ENCODE results near the gene IGF2BP1. TPM values are rescaled to one million over a fixed set of nuclear protein-coding genes. Genes with fewer than 3 reads are reported as not detected.

Gene IGF2BP1
- total RNA-seq, 1 experiment from 2014 or later, result 434 TPM

- H2BK120ac ChIP-seq (ENCODE audit: low read depth, low read length, poor library complexity, severe bottlenecking), result no peak overlapping the region
- no CpG with 5 or more reads among the region's 5 CpGs for WGBS (ENCODE audit: extremely low coverage, insufficient read length, low lambda C conversion rate)
- no peak overlapping the region for H4K8ac ChIP-seq (replicated peaks; ENCODE audit: insufficient read length, low read depth, low read length)
- no peak for DNase-seq
- no peak overlapping the region for H3K18ac ChIP-seq (ENCODE audit: insufficient read length, low read depth, low read length)
- H3K23me2 ChIP-seq (ENCODE audit: insufficient read length, low read depth, low read length, poor library complexity, severe bottlenecking), result no peaks in the 10 kb centered on the region
- no peak overlapping the region for H2BK5ac ChIP-seq (ENCODE audit: insufficient read length, low read length)
- Mint-ChIP-seq H3K27me3 (ENCODE audit: low read depth) (no peaks in the 10 kb centered on the region; the same call in 1 of the 2 replicates), H3K27ac (no peak overlapping the region), H3K9me3 (no peaks in the 10 kb centered on the region), H3K4me1 (peaks cover 11% of the 10 kb centered on the region in 2 experiments), H3K4me3 (no peak overlapping the region), H3K36me3 (ENCODE audit: insufficient read depth in 1 of 3, low read depth in 3 of 3) (no peaks in the 10 kb centered on the region)
- no peak overlapping the region for H3K23ac ChIP-seq (ENCODE audit: insufficient read length, low read depth, low read length)
- H3K79me1 ChIP-seq (ENCODE audit: insufficient read depth, low read depth, low read length, poor library complexity, severe bottlenecking), result no peaks in the 10 kb centered on the region
- H2BK20ac ChIP-seq (ENCODE audit: low read depth, low read length, poor library complexity, severe bottlenecking), result no peak overlapping the region
- no peak overlapping the region for H2BK12ac ChIP-seq (ENCODE audit: insufficient read length, low read depth, low read length)
- H3K4me1 ChIP-seq (ENCODE audit: insufficient read depth, low read length), result peaks cover 3% of the 10 kb centered on the region; the same call in 1 of the 2 replicates
- no peak overlapping the region for H3K56ac ChIP-seq (ENCODE audit: insufficient read length, low read depth, low read length)
- no peak overlapping the region for H4K91ac ChIP-seq (ENCODE audit: insufficient read length, low read depth, low read length)
- H3K79me2 ChIP-seq (ENCODE audit: insufficient read depth, low read length), result no peaks in the 10 kb centered on the region
- H3K14ac ChIP-seq (ENCODE audit: insufficient read depth, low read length), result no peak overlapping the region
- no peak overlapping the region for H2AK5ac ChIP-seq (ENCODE audit: insufficient read length, low read length)
- no peak overlapping the region for H2AFZ ChIP-seq (ENCODE audit: low read length)
- no peaks in the 10 kb centered on the region for H4K20me1 ChIP-seq (ENCODE audit: control insufficient read depth, insufficient read depth, insufficient read length)
- H3K4me2 ChIP-seq (ENCODE audit: insufficient read depth, insufficient read length, low read length), result no peak overlapping the region
- no peak overlapping the region for H4K5ac ChIP-seq (ENCODE audit: insufficient read length, low read depth, low read length)
- no peak overlapping the region for H3T11ph ChIP-seq (ENCODE audit: low read length)
- no peak for TF ChIP-seq CTCF (conservative IDR thresholded peaks at IDR 0.05)
- H3K4ac ChIP-seq (ENCODE audit: low read depth, low read length), result no peak overlapping the region
- H3K27ac ChIP-seq (ENCODE audit: insufficient read length, low read depth, low read length), result no peak overlapping the region
- H3K27me3 ChIP-seq (ENCODE audit: insufficient read depth, low read length), result no peaks in the 10 kb centered on the region
- no peak overlapping the region for H3K9ac ChIP-seq (ENCODE audit: extremely low read depth, insufficient read length, low read length)
- no peaks in the 10 kb centered on the region for H3K9me3 ChIP-seq (ENCODE audit: control insufficient read depth, low read depth, low read length)
- H2BK15ac ChIP-seq (ENCODE audit: low read depth, low read length), result no peak overlapping the region
Measured at GRCh38 chr17:48951572-48951971, 45.6 kb upstream of the IGF2BP1 start.

All from H9 (cell line).